Measurements from ENCODE around the gene KLHL28. TPM values are rescaled to one million over a fixed set of nuclear protein-coding genes. Genes with fewer than 3 reads are reported as not detected.

Gene KLHL28
- total RNA-seq, 1 experiment from 2014 or later: 4.7 TPM

DNA sequence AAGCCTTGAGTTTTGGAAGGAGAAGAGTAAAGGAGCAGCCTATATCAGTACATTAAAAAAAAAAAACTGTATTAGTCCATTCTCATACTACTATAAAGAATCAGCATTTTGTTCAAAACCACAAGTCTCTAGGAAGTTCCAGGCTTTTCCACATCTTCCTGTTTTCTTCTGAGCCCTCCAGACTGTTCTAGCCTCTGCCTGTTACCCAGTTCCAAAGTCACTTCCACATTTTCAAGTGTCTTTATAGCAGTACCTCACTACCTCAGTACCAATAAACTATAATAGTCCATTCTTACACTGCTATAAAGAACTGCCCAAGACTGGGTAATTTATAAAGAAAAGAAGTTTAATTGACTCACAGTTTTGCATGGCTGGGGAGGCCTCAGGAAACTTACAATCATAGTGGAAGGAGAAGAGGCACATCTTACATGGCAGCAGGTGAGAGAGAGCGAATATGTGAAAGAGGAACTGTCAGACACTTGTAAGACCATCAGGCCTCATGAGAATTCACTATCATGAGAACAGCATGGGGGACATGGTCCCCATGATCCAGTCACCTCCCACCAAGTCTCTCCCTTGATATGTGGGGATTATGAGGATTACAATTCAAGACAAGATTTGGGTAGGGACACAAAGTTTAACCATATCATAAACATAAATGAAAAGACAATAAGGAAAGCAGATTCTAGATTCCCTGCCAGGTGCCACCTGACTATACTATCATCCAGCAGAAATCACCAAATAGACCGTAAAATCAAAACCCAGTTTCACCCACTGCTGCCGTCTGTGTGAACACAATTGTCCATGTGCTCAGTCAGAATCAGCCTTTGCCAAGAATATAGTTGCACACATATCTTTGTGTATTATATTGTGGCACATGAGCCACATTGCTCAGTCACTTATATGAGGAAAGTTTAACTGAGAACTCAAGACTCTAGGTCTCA is 28.0 kb upstream of the KLHL28 start:
- no peak overlapping the region for H3K4me3 ChIP-seq (ENCODE audit: low read depth, low read length)
- CTCF ChIA-PET: no interaction called here
- H3K4me1 Mint-ChIP-seq (ENCODE audit: low read depth, unreplicated experiment): no peaks in the 10 kb centered on the region
- H3K36me3 Mint-ChIP-seq (ENCODE audit: insufficient read depth, unreplicated experiment): no peaks in the 10 kb centered on the region
- intact Hi-C loops (cut with micrococcal nuclease; ENCODE audit: unreplicated experiment): no loop called here
- H3K9me3 ChIP-seq: no peaks in the 10 kb centered on the region
- no peaks in the 10 kb centered on the region for H3K27me3 ChIP-seq (replicated peaks; ENCODE audit: control insufficient read depth, insufficient read depth, low read length)
- no peak overlapping the region for H3K4me3 Mint-ChIP-seq (ENCODE audit: unreplicated experiment)
- BruUV-seq (replicated peaks): no TSS peak
- H3K36me3 ChIP-seq (ENCODE audit: control insufficient read depth, insufficient read depth, low read length): no peaks in the 10 kb centered on the region
- H3K27me3 Mint-ChIP-seq (ENCODE audit: insufficient read depth, unreplicated experiment): no peaks in the 10 kb centered on the region
- no peaks in the 10 kb centered on the region for H3K9me3 Mint-ChIP-seq (ENCODE audit: unreplicated experiment)
- no peaks in the 10 kb centered on the region for H3K4me1 ChIP-seq
- no peak overlapping the region for H3K27ac Mint-ChIP-seq (ENCODE audit: unreplicated experiment)
- DNase-seq: no peak
- TF ChIP-seq, protein P1, sequence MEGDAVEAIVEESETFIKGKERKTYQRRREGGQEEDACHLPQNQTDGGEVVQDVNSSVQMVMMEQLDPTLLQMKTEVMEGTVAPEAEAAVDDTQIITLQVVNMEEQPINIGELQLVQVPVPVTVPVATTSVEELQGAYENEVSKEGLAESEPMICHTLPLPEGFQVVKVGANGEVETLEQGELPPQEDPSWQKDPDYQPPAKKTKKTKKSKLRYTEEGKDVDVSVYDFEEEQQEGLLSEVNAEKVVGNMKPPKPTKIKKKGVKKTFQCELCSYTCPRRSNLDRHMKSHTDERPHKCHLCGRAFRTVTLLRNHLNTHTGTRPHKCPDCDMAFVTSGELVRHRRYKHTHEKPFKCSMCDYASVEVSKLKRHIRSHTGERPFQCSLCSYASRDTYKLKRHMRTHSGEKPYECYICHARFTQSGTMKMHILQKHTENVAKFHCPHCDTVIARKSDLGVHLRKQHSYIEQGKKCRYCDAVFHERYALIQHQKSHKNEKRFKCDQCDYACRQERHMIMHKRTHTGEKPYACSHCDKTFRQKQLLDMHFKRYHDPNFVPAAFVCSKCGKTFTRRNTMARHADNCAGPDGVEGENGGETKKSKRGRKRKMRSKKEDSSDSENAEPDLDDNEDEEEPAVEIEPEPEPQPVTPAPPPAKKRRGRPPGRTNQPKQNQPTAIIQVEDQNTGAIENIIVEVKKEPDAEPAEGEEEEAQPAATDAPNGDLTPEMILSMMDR (IDR thresholded peaks at IDR 0.05; ENCODE audit: insufficient read depth in 1 of 2, low read depth in 1 of 2, low read length in 1 of 2, severe bottlenecking in 1 of 2, unreplicated experiment in 1 of 2): no peak
- POLR2A ChIA-PET: no interaction called here

DNA sequence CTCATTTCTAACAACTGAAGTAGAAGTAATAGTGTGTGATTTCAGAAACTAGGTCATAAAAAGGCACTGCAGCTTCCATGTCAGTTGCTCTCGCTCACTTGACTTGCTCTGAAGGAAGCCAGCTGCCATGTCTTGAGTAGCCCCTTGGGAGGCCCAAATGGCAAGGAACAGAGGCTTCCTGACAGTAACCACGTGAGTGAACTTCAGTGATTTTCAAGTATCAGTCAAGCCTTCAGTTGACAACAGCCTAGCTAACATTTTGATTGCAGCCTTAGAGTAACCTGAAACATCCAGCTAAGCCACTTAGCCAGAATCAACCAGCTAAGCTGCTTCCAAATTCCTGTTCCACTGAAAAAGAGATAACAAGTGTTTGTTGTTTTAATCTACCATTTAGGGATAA is 26.9 kb upstream of the KLHL28 start:
- POLR2A ChIA-PET: no interaction called here
- no peaks in the 10 kb centered on the region for H3K4me1 ChIP-seq
- Mint-ChIP-seq H3K27me3 (ENCODE audit: insufficient read depth, unreplicated experiment) (no peaks in the 10 kb centered on the region), H3K4me3 (ENCODE audit: unreplicated experiment) (no peak overlapping the region), H3K36me3 (ENCODE audit: insufficient read depth, unreplicated experiment) (no peaks in the 10 kb centered on the region), H3K9me3 (ENCODE audit: unreplicated experiment) (no peaks in the 10 kb centered on the region), H3K27ac (ENCODE audit: unreplicated experiment) (no peak overlapping the region), H3K4me1 (ENCODE audit: low read depth, unreplicated experiment) (no peaks in the 10 kb centered on the region)
- no peak for DNase-seq
- no peaks in the 10 kb centered on the region for H3K9me3 ChIP-seq
- intact Hi-C loops (cut with micrococcal nuclease; ENCODE audit: unreplicated experiment): no loop called here
- H3K27me3 ChIP-seq (replicated peaks; ENCODE audit: control insufficient read depth, insufficient read depth, low read length): no peaks in the 10 kb centered on the region
- TF ChIP-seq, protein P1 (IDR thresholded peaks at IDR 0.05; ENCODE audit: insufficient read depth in 1 of 2, low read depth in 1 of 2, low read length in 1 of 2, severe bottlenecking in 1 of 2, unreplicated experiment in 1 of 2): no peak
- H3K4me3 ChIP-seq (ENCODE audit: low read depth, low read length): no peak overlapping the region
- CTCF ChIA-PET: no interaction called here
- no TSS peak for BruUV-seq (replicated peaks)
- H3K36me3 ChIP-seq (ENCODE audit: control insufficient read depth, insufficient read depth, low read length): no peaks in the 10 kb centered on the region

- Histone ChIP-seq H3K27me3 (replicated peaks; ENCODE audit: control insufficient read depth, insufficient read depth, low read length) (no peaks in the 10 kb centered on the region), H3K4me3 (ENCODE audit: low read depth, low read length) (no peak overlapping the region), H3K9me3 (no peaks in the 10 kb centered on the region), H3K36me3 (ENCODE audit: control insufficient read depth, insufficient read depth, low read length) (no peaks in the 10 kb centered on the region), H3K4me1 (no peaks in the 10 kb centered on the region)
- no peaks in the 10 kb centered on the region for H3K9me3 Mint-ChIP-seq (ENCODE audit: unreplicated experiment)
- H3K4me3 Mint-ChIP-seq (ENCODE audit: unreplicated experiment): no peak overlapping the region
- POLR2A ChIA-PET: no interaction called here
- no peak for DNase-seq
- CTCF ChIA-PET: no interaction called here
- no peaks in the 10 kb centered on the region for H3K27me3 Mint-ChIP-seq (ENCODE audit: insufficient read depth, unreplicated experiment)
- H3K27ac Mint-ChIP-seq (ENCODE audit: unreplicated experiment): peak overlapping the region; percentile 19
- BruUV-seq (replicated peaks): no TSS peak
- TF ChIP-seq, protein P1 (IDR thresholded peaks at IDR 0.05; ENCODE audit: insufficient read depth in 1 of 2, low read depth in 1 of 2, low read length in 1 of 2, severe bottlenecking in 1 of 2, unreplicated experiment in 1 of 2): no peak
- peaks cover 6% of the 10 kb centered on the region for H3K36me3 Mint-ChIP-seq (ENCODE audit: insufficient read depth, unreplicated experiment)
- intact Hi-C loops (cut with micrococcal nuclease; ENCODE audit: unreplicated experiment): no loop called here
- H3K4me1 Mint-ChIP-seq (ENCODE audit: low read depth, unreplicated experiment): no peaks in the 10 kb centered on the region
Observed at GRCh38 chr14:44982594-44982993, 20.8 kb upstream of the KLHL28 start.

Measured in Caco-2 (cell line).